ENCODE data around the gene HMGXB4.

DNA sequence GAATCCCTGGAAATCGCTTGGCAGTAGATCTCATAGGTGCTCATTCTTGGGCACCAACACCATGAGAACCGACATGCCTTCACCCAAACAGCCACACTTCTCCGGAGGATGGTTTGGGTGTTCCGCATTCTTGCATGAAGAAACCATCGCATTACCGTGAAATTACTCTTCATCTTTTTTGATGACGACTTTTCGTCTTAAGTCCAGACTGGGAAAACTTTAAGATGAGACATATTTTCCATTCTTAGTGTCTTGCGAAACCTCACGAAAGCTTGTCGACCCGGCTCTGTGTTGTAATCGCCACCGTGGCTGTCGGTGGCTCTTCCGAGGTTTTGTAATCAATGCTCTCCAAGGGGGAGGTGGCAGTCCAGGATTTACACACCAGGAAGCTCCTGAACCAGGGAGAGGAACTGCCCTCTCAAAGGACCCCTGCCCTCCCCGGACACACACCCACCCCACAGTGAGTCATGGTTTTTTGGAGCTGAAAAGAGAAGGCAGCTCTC is 44.1 kb downstream of the HMGXB4 start:
- TF ChIP-seq POLR2A (IDR thresholded peaks at IDR 0.05), result no peak
- TF ChIP-seq CTCF (IDR thresholded peaks at IDR 0.05), result no peak
